ENCODE measurements around the gene ZSCAN16. TPM values are rescaled to one million over a fixed set of nuclear protein-coding genes. Genes with fewer than 3 reads are reported as not detected.

The ZSCAN16 gene
- total and polyA plus RNA-seq, 9 of the 15 experiments (the other 6 are each of a cell fraction or from before 2014, with no cell fraction given), result 0.08 TPM; not detected in 8

GRCh38 chr6:28107506-28107905 is 16.9 kb upstream of the ZSCAN16 start:
- Histone ChIP-seq H2AFZ (ENCODE audit: low read depth, low read length) (no peak overlapping the region), H4K20me1 (replicated peaks; ENCODE audit: control insufficient read depth, insufficient read depth, low read length) (no peaks in the 10 kb centered on the region), H3K4me2 (ENCODE audit: insufficient read depth, low read length) (no peak overlapping the region), H3K9me3 (replicated peaks; ENCODE audit: control insufficient read depth, insufficient read depth, low read depth, low read length) (no peaks in the 10 kb centered on the region), H3K9ac (ENCODE audit: insufficient read depth in 1 of 2, low read depth in 2 of 2, low read length in 2 of 2) (peak overlapping the region in 1 of 2 experiments; percentile 21; a peak in 1 of 4 replicates), H3K27ac (ENCODE audit: extremely low read depth, low read depth, low read length) (no peak overlapping the region), H3K4me1 (replicated peaks in 1 of 2; ENCODE audit: control insufficient read depth in 2 of 2, insufficient read depth in 2 of 2, low read length in 2 of 2) (peaks cover 4 to 7% of the 10 kb centered on the region in 2 experiments; a peak in 3 of 5 replicates), H3K27me3 (ENCODE audit: control insufficient read depth in 2 of 2, insufficient read depth in 2 of 2, low read length in 2 of 2) (no peaks in the 10 kb centered on the region), H3K9me1 (ENCODE audit: control insufficient read depth, insufficient read depth, low read length) (no peaks in the 10 kb centered on the region), H3K79me2 (ENCODE audit: control insufficient read depth, insufficient read depth, low read length) (no peaks in the 10 kb centered on the region), H3K36me3 (ENCODE audit: control insufficient read depth, insufficient read depth, low read length) (no peaks in the 10 kb centered on the region), H3K4me3 (no peak overlapping the region)
- WGBS (ENCODE audit: insufficient coverage, low coverage, missing lambda C conversion rate), result 35% methylated on average over 3 of the region's 3 CpGs
- intact Hi-C loops (cut with micrococcal nuclease), result no loop called here
- FAIRE-seq (no peak), DNase-seq (ENCODE audit: extremely low read depth in 1 of 4, low spot score in 3 of 4) (no peak), ATAC-seq (no peak)
- in situ Hi-C loops (cut with MboI), result no loop called here
- ChIA-PET CTCF (ENCODE audit: low intra/inter-chr PET ratio) (no interaction called here), POLR2A (interaction anchor here (0.6 to 1.3 kb wide), 2 partner anchors 9 to 210 kb away, joined by 4 read pairs; no protein-coding TSS in a partner anchor)
- TF ChIP-seq, protein P1, sequence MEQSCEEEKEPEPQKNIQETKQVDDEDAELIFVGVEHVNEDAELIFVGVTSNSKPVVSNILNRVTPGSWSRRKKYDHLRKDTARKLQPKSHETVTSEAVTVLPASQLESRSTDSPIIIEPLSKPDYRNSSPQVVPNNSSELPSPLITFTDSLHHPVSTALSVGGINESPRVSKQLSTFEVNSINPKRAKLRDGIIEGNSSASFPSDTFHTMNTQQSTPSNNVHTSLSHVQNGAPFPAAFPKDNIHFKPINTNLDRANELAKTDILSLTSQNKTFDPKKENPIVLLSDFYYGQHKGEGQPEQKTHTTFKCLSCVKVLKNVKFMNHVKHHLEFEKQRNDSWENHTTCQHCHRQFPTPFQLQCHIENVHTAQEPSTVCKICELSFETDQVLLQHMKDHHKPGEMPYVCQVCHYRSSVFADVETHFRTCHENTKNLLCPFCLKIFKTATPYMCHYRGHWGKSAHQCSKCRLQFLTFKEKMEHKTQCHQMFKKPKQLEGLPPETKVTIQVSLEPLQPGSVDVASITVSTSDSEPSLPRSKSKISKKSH (CRISPR knock-in tag; IDR thresholded peaks at IDR 0.05), result no peak
- no peak for TF ChIP-seq VEZF1 (CRISPR knock-in tag; IDR thresholded peaks at IDR 0.05)
- TF ChIP-seq PHB2 (IDR thresholded peaks at IDR 0.05; ENCODE audit: low read depth), result no peak
- TF ChIP-seq SMAD1 (IDR thresholded peaks at IDR 0.05; ENCODE audit: low read depth, low read length, partially characterized antibody), result no peak
- BruUV-seq (replicated peaks), result no TSS peak
